ENCODE results near the gene RPS27. TPM values are rescaled to one million over a fixed set of nuclear protein-coding genes. Genes with fewer than 3 reads are reported as not detected.
"Not testable (repeated sequence)": the region's sequence is repeated elsewhere in the genome, so short reads cannot be mapped to it uniquely, and the experiment has no call there.

The RPS27 gene
- total RNA-seq, 2 donors from 2014 or later = 1,048 to 1,210 TPM

DNA sequence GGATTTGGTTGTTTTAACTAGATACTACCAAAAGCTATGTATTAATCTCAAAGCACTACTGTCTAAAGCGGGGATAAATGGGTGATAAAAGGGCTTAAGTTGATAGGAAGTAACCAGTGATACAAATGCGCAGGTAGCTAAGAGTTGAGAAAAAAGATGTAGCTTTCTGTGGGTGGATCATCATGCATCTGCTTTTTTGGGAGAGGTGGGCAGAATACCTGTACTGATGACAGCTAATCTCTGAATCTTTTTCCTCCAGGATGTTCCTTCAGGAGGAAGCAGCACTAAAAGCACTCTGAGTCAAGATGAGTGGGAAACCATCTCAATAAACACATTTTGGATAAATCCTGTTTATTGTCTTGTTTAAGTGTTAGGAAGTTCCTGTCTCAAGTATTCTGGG, 1.2 kb downstream of the RPS27 start:
- H3K9me3 ChIP-seq = no peaks in the 10 kb centered on the region
- no peaks in the 10 kb centered on the region for H3K36me3 ChIP-seq
- H3K9ac ChIP-seq (ENCODE audit: low read depth in 2 of 2, low read length in 2 of 2) = peak overlapping the region; percentile 82 to 98
- no peak overlapping the region for H3K27ac ChIP-seq
- intact Hi-C loops (cut with DNase I) = no loop called here
- H3K4me1 ChIP-seq = peaks cover 4% of the 10 kb centered on the region
- peak overlapping the region; percentile 87 for H3K4me3 ChIP-seq
- no peak for DNase-seq
- H3K27me3 ChIP-seq = no peaks in the 10 kb centered on the region
- TF ChIP-seq, protein P1, sequence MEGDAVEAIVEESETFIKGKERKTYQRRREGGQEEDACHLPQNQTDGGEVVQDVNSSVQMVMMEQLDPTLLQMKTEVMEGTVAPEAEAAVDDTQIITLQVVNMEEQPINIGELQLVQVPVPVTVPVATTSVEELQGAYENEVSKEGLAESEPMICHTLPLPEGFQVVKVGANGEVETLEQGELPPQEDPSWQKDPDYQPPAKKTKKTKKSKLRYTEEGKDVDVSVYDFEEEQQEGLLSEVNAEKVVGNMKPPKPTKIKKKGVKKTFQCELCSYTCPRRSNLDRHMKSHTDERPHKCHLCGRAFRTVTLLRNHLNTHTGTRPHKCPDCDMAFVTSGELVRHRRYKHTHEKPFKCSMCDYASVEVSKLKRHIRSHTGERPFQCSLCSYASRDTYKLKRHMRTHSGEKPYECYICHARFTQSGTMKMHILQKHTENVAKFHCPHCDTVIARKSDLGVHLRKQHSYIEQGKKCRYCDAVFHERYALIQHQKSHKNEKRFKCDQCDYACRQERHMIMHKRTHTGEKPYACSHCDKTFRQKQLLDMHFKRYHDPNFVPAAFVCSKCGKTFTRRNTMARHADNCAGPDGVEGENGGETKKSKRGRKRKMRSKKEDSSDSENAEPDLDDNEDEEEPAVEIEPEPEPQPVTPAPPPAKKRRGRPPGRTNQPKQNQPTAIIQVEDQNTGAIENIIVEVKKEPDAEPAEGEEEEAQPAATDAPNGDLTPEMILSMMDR (IDR thresholded peaks at IDR 0.05) = no peak

GRCh38 chr1:153995202-153995601, 4.6 kb downstream of the RPS27 start:
- no peak overlapping the region for H3K9ac ChIP-seq (ENCODE audit: low read depth in 2 of 2, low read length in 2 of 2)

GRCh38 chr1:153995640-153996039, 5.1 kb downstream of the RPS27 start:
- intact Hi-C loops (cut with DNase I) = no loop called here
- DNase-seq = no peak
- Histone ChIP-seq H3K4me1 (peaks cover 4% of the 10 kb centered on the region), H3K9me3 (no peaks in the 10 kb centered on the region), H3K27me3 (no peaks in the 10 kb centered on the region), H3K4me3 (no peak overlapping the region), H3K9ac (ENCODE audit: low read depth in 2 of 2, low read length in 2 of 2) (no peak overlapping the region), H3K36me3 (no peaks in the 10 kb centered on the region), H3K27ac (no peak overlapping the region)
- TF ChIP-seq, protein P1 (IDR thresholded peaks at IDR 0.05) = no peak

More at GRCh38 chr1:153995202-153995601, 4.6 kb downstream of the RPS27 start:
- H3K27me3 ChIP-seq = no peaks in the 10 kb centered on the region
- H3K4me3 ChIP-seq = no peak overlapping the region
- no peak overlapping the region for H3K27ac ChIP-seq
- no peaks in the 10 kb centered on the region for H3K9me3 ChIP-seq
- intact Hi-C loops (cut with DNase I) = no loop called here
- no peaks in the 10 kb centered on the region for H3K36me3 ChIP-seq
- TF ChIP-seq, protein P1 (IDR thresholded peaks at IDR 0.05) = no peak
- no peak for DNase-seq
- peaks cover 4% of the 10 kb centered on the region for H3K4me1 ChIP-seq

GRCh38 chr1:153996882-153997281, 6.3 kb downstream of the RPS27 start:
- H3K27ac ChIP-seq; H3K4me1 ChIP-seq; H3K9ac ChIP-seq (ENCODE audit: low read depth in 2 of 2, low read length in 2 of 2); H3K36me3 ChIP-seq; H3K27me3 ChIP-seq; intact Hi-C loops (cut with DNase I); H3K9me3 ChIP-seq; H3K4me3 ChIP-seq; DNase-seq: not testable (repeated sequence)

DNA sequence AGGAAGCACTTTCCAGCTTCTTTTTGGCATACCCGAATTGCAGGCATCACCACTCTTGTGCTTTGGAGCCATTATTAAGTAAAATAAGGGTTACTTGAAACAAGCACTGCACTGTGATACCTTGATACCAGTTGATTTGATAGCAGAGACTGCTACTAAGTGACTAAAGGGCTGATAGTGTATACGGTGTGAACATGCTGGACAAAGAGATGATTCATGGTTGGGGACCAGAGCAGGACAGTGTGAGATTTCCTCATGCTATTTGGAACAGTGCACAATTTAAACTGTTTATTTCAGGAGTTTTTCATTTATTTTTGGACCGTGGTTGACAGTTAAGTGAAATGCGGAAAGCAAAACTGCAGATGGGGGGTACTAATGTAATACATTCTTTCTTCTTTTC, 9.9 kb downstream of the RPS27 start:
- TF ChIP-seq, protein P1 (IDR thresholded peaks at IDR 0.05) = no peak
- DNase-seq = no peak
- intact Hi-C loops (cut with DNase I) = no loop called here
- no peak overlapping the region for H3K27ac ChIP-seq
- H3K9ac ChIP-seq (ENCODE audit: low read depth in 2 of 2, low read length in 2 of 2) = no peak overlapping the region
- no peaks in the 10 kb centered on the region for H3K27me3 ChIP-seq
- H3K9me3 ChIP-seq = no peaks in the 10 kb centered on the region
- H3K36me3 ChIP-seq = no peaks in the 10 kb centered on the region
- H3K4me3 ChIP-seq = no peak overlapping the region
- no peaks in the 10 kb centered on the region for H3K4me1 ChIP-seq

GRCh38 chr1:154006136-154006535, 15.6 kb downstream of the RPS27 start:
- H3K27ac ChIP-seq = no peak overlapping the region
- intact Hi-C loops (cut with DNase I) = no loop called here
- H3K4me1 ChIP-seq = no peaks in the 10 kb centered on the region
- H3K4me3 ChIP-seq = no peak overlapping the region
- no peak overlapping the region for H3K9ac ChIP-seq (ENCODE audit: low read depth in 2 of 2, low read length in 2 of 2)
- H3K9me3 ChIP-seq = no peaks in the 10 kb centered on the region
- TF ChIP-seq, protein P1 (IDR thresholded peaks at IDR 0.05) = no peak
- no peaks in the 10 kb centered on the region for H3K27me3 ChIP-seq
- H3K36me3 ChIP-seq = no peaks in the 10 kb centered on the region
- no peak for DNase-seq

All from colonic mucosa (tissue), 4 donors.